GM12878 (cell line): ENCODE measurements around the gene SCRG1. TPM values are rescaled to one million over a fixed set of nuclear protein-coding genes. Genes with fewer than 3 reads are reported as not detected.

Experiments
- ATAC-seq: fragments of 200-7000 bp; cut with Tn5 transposase; 3 replicates; pipeline ENCODE4 v1.9.1; 2020; ENCODE audit warnings: mild to moderate bottlenecking, moderate library complexity
- BruUV-seq: library from RNA; stranded (reverse); fragments of 400-500 nt; replicated peaks from 2 replicates; lab custom pipeline; 2021; lab: Mats Ljungman, UMichigan
- CTCF ChIA-PET: fragments of 300-600 bp; sonication (Branson Sonifier 250); formaldehyde crosslinking; extraction: SDS; loops from one replicate; lab custom pipeline; 2021; ENCODE audit warnings: inconsistent platforms; lab: Yijun Ruan, JAX
- POLR2A ChIA-PET: fragments of 350-600 bp; formaldehyde crosslinking; extraction: SDS; loops from one replicate; lab custom pipeline; 2021; ENCODE audit warnings: inconsistent platforms; lab: Charles Lee
- RAD21 ChIA-PET: fragments of 300-600 bp; sonication (Branson Sonifier 250); formaldehyde crosslinking; loops from one replicate; lab custom pipeline; 2023; ENCODE audit warnings: antibody characterized with exemption; ENCODE audit not compliant: unreplicated experiment; lab: Charles Lee
- SMC1A ChIA-PET: fragments of 300-600 bp; sonication (Branson Sonifier 250); formaldehyde crosslinking; loops from one replicate; lab custom pipeline; 2023; ENCODE audit not compliant: unreplicated experiment, uncharacterized antibody; lab: Charles Lee
- DNase-seq: peaks from one replicate; pipeline ENCODE4 v3.0.0-alpha.2; 2011; ENCODE audit warnings: low read depth, low spot score
- FAIRE-seq: peaks from 3 replicates; lab custom pipeline; 2011; peaks lifted over from hg19 to GRCh38; lab: Jason Lieb, UNC
- H2AFZ ChIP-seq: 2 replicates; pipeline ENCODE4 v1.6.0; 2011; ENCODE audit warnings: low read depth, low read length, control low read depth; ENCODE audit not compliant: control insufficient read depth
- H3K27ac ChIP-seq: 2 replicates; pipeline ENCODE4 v1.5.1; 2011; ENCODE audit warnings: control low read depth; ENCODE audit not compliant: control insufficient read depth, insufficient read depth
- H3K27me3 ChIP-seq, 2 experiments: replicated peaks in 1 of 2; 2 replicates each; pipeline versions ENCODE4 v1.6.0 to v1.6.1; 2011; ENCODE audit warnings: low read length in 1 of 2; ENCODE audit not compliant: control insufficient read depth in 2 of 2, insufficient read depth in 2 of 2
- H3K36me3 ChIP-seq, 2 experiments: 2 replicates each; pipeline ENCODE4 v1.5.1; 2011; ENCODE audit warnings: low read length in 1 of 2; ENCODE audit not compliant: control insufficient read depth in 2 of 2, insufficient read depth in 2 of 2
- H3K4me1 ChIP-seq: 2 replicates; pipeline ENCODE4 v1.6.1; 2011; ENCODE audit warnings: mild to moderate bottlenecking, low read length, moderate library complexity, mixed read lengths; ENCODE audit not compliant: control insufficient read depth, insufficient read depth
- H3K4me2 ChIP-seq: 2 replicates; pipeline ENCODE4 v1.6.0; 2011; ENCODE audit warnings: control low read depth; ENCODE audit not compliant: control insufficient read depth, insufficient read depth
- H3K4me3 ChIP-seq: fragments of 200-600 bp; sonication (generic); 2 replicates; pipeline ENCODE4 v1.5.1; 2016
- H3K79me2 ChIP-seq: 2 replicates; pipeline ENCODE4 v1.6.0; 2011; ENCODE audit warnings: low read length; ENCODE audit not compliant: control insufficient read depth, insufficient read depth
- H3K9ac ChIP-seq: 2 replicates; pipeline ENCODE4 v1.8.0; 2011; ENCODE audit warnings: low read length, control low read depth, mixed read lengths; ENCODE audit not compliant: control insufficient read depth, insufficient read depth
- H3K9me3 ChIP-seq: replicated peaks from 3 replicates; pipeline ENCODE4 v1.5.1; 2011; ENCODE audit warnings: mild to moderate bottlenecking, low read length; ENCODE audit not compliant: control insufficient read depth, insufficient read depth
- H4K20me1 ChIP-seq: 2 replicates; pipeline ENCODE4 v1.6.0; 2011; ENCODE audit not compliant: control insufficient read depth, insufficient read depth
- ATF7 ChIP-seq: fragments of 450-650 bp; IDR thresholded peaks from 2 replicates; pipeline ENCODE4 v1.6.1; 2016; ENCODE audit warnings: low read depth, mild to moderate bottlenecking
- BRCA1 ChIP-seq: IDR thresholded peaks from 2 replicates; pipeline ENCODE4 v1.6.1; 2011; ENCODE audit warnings: low read depth, low read length, improper control_type of control experiment
- EP300 ChIP-seq, 2 experiments: fragments of 150-350 bp in 1 of 2; IDR thresholded peaks; 2 replicates each; pipeline ENCODE4 v1.6.1; 2011 to 2012; ENCODE audit warnings: low read depth in 2 of 2, low read length in 2 of 2, borderline replicate concordance in 1 of 2, improper control_type of control experiment in 1 of 2, inconsistent platforms in 1 of 2; ENCODE audit not compliant: control insufficient read depth in 1 of 2
- FOXM1 ChIP-seq: IDR thresholded peaks from 2 replicates; pipeline ENCODE4 v1.6.1; 2012; ENCODE audit warnings: low read depth, mild to moderate bottlenecking, inconsistent platforms, low read length, moderate library complexity
- HDGF ChIP-seq: fragments of 450-650 bp; IDR thresholded peaks from 2 replicates; pipeline ENCODE4 v1.6.1; 2016; ENCODE audit warnings: antibody characterized with exemption
- IRF4 ChIP-seq: IDR thresholded peaks from 2 replicates; pipeline ENCODE4 v1.6.1; 2011; ENCODE audit warnings: low read depth, low read length
- POLR2AphosphoS5 ChIP-seq: IDR thresholded peaks from 2 replicates; pipeline ENCODE4 v1.6.1; 2011; ENCODE audit warnings: mild to moderate bottlenecking, low read length, inconsistent platforms
- RFX5 ChIP-seq: IDR thresholded peaks from 2 replicates; pipeline ENCODE4 v1.6.1; 2011; ENCODE audit warnings: low read depth, low read length, improper control_type of control experiment
- RUNX3 ChIP-seq: IDR thresholded peaks from 2 replicates; pipeline ENCODE4 v1.6.1; 2012; ENCODE audit warnings: low read length, inconsistent platforms
- SMARCA5 ChIP-seq: fragments of 450-650 bp; IDR thresholded peaks from 2 replicates; pipeline ENCODE4 v1.6.1; 2017; ENCODE audit warnings: mild to moderate bottlenecking
- in situ Hi-C: fragments of 300-500 bp; cut with MboI; formaldehyde crosslinking; loops from 9 replicates; pipeline ENCODE4 v1.14.3; 2018; ENCODE audit warnings: mixed read lengths
- intact Hi-C: fragments of 100-400 bp; cut with micrococcal nuclease; formaldehyde crosslinking; loops from one replicate; pipeline ENCODE4 v1.14.2; 2022; ENCODE audit not compliant: unreplicated experiment
- polyA plus RNA-seq, 11 experiments: library from polyadenylated mRNA; depleted of rRNA in 4 of 11; unstranded in 6 of 11; stranded (reverse) in 5 of 11; fragments of >200 nt; fragmentation: Nextera tagmentation in 4 of 11; fragmentation: Illumina TruSeq in 1 of 11; extraction: Ambion mirVana in 4 of 11; extraction: Trizol in 1 of 11; gene quantifications; 1 replicate in 1 of 11; 2 replicates in 10 of 11; pipeline versions ENCODE4 v1.2.1 to v1.2.3, GENCODE V29; 2011 to 2016; ENCODE audit warnings: inconsistent platforms in 2 of 11, missing spikeins in 2 of 11, low read depth in 1 of 11
- total RNA-seq, 4 experiments: library from RNA; depleted of rRNA in 3 of 4; stranded (reverse); fragments of >200 nt in 3 of 4; fragmentation: Illumina TruSeq in 1 of 4; extraction: Trizol in 1 of 4; gene quantifications; 2 replicates each; pipeline versions ENCODE4 v1.2.1 to v1.2.3, GENCODE V29; 2013 to 2021
- TF ChIP-seq, protein P1 (sequence below): fragments of 450-650 bp; IDR thresholded peaks from 2 replicates; pipeline ENCODE4 v1.6.1; 2017; ENCODE audit warnings: borderline replicate concordance
- TF ChIP-seq, protein P2 (sequence below): fragments of 450-650 bp; IDR thresholded peaks from 2 replicates; pipeline ENCODE4 v1.6.1; 2016; ENCODE audit warnings: mild to moderate bottlenecking
- TF ChIP-seq, protein P3 (sequence below): IDR thresholded peaks from 2 replicates; pipeline ENCODE4 v1.6.1; 2012; ENCODE audit warnings: low read length, inconsistent platforms
- TF ChIP-seq, protein P4 (sequence below): fragments of 450-650 bp; IDR thresholded peaks from 2 replicates; pipeline ENCODE4 v1.6.1; 2017; ENCODE audit warnings: mild to moderate bottlenecking, low read depth, inconsistent platforms; ENCODE audit not compliant: poor library complexity, severe bottlenecking

The SCRG1 gene
- total and polyA plus RNA-seq, 10 of the 15 experiments (the other 5 are each of a cell fraction or from before 2014, with no cell fraction given), result 0.02 to 0.58 (median 0.54) TPM; not detected in 7

DNA sequence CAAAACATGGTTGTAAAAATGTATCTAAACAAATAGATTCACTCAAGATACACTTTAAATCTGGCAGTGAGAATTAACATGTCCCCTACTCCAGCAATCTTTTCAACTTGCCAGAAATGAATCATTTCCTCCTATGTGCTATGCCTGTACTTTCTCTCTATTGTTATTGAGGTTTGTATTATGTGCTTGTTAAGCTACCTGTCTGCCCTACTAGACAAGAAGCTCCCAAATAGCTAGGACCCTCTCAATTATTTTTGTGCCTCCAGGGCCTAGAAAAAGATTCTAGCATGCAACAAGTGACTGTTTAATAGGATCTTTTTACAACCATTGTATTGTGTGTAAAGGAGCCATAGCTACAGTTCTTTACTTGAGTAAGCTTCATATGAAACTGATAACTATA lies 31.6 kb downstream of the SCRG1 start:
- Histone ChIP-seq H3K27ac (peak overlapping the region; percentile 47), H3K9me3 (no peaks in the 10 kb centered on the region), H3K4me1 (peaks cover 8% of the 10 kb centered on the region), H3K4me3 (peak overlapping the region; percentile 66), H3K9ac (peak overlapping the region; percentile 56), H2AFZ (peak overlapping the region; percentile 48), H3K27me3 (no peaks in the 10 kb centered on the region), H3K4me2 (peak overlapping the region; percentile 85), H3K36me3 (no peaks in the 10 kb centered on the region), H4K20me1 (no peaks in the 10 kb centered on the region), H3K79me2 (peaks cover 44% of the 10 kb centered on the region)
- intact Hi-C loops (loop anchor here (5.0 kb wide), 1 partner anchor 200 kb away; the partner anchor contains the start of gene GALNT7), in situ Hi-C loops (loop anchor here (5.0 kb wide), 1 partner anchor 35 kb away; the partner anchor contains the start of gene HMGB2)
- BruUV-seq, result no TSS peak
- RAD21 ChIA-PET, result interaction anchor here (0.8 to 9.0 kb wide), 9 partner anchors 17 to 199 kb away, joined by 3 to 145 read pairs (median 4); partner anchors contain the start of genes GALNT7 and HMGB2
- peak; percentile 6; the same call in 2 of the 3 replicates for ATAC-seq
- POLR2A ChIA-PET, result interaction anchor here (0.9 to 14.6 kb wide), 5 partner anchors 16 to 199 kb away, joined by 3 to 472 read pairs (median 4); partner anchors contain the start of gene HMGB2
- SMC1A ChIA-PET, result interaction anchor here (0.9 to 13.8 kb wide), 11 partner anchors 9 to 354 kb away, joined by 3 to 232 read pairs (median 5); partner anchors contain the start of gene HMGB2
- FAIRE-seq, result no peak
- CTCF ChIA-PET, result interaction anchor here (0.7 to 3.5 kb wide), 10 partner anchors 26 to 112 kb away, joined by 3 to 19 read pairs (median 4); partner anchors contain the start of gene HMGB2
- no peak for DNase-seq
- TF ChIP-seq RFX5 (no peak), BRCA1 (no peak), ATF7 (peak; percentile 29; the same call in 1 of the 2 replicates), POLR2AphosphoS5 (no peak), HDGF (no peak), FOXM1 (no peak), EP300 (IDR thresholded peaks at IDR 0.05; ENCODE audit: borderline replicate concordance in 1 of 2, control insufficient read depth in 1 of 2, low read depth in 2 of 2, low read length in 2 of 2) (peak in 1 of 2 experiments; percentile 46; a peak in 1 of 4 replicates), RUNX3 (peak; percentile 50; the same call in 1 of the 2 replicates), SMARCA5 (0 out of 2 replicates have a peak, but pooled peaks have one; percentile 49), IRF4 (peak; percentile 80; the same call in 1 of the 2 replicates)
- TF ChIP-seq, protein P1, sequence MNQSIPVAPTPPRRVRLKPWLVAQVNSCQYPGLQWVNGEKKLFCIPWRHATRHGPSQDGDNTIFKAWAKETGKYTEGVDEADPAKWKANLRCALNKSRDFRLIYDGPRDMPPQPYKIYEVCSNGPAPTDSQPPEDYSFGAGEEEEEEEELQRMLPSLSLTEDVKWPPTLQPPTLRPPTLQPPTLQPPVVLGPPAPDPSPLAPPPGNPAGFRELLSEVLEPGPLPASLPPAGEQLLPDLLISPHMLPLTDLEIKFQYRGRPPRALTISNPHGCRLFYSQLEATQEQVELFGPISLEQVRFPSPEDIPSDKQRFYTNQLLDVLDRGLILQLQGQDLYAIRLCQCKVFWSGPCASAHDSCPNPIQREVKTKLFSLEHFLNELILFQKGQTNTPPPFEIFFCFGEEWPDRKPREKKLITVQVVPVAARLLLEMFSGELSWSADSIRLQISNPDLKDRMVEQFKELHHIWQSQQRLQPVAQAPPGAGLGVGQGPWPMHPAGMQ, result no peak
- TF ChIP-seq, protein P2, sequence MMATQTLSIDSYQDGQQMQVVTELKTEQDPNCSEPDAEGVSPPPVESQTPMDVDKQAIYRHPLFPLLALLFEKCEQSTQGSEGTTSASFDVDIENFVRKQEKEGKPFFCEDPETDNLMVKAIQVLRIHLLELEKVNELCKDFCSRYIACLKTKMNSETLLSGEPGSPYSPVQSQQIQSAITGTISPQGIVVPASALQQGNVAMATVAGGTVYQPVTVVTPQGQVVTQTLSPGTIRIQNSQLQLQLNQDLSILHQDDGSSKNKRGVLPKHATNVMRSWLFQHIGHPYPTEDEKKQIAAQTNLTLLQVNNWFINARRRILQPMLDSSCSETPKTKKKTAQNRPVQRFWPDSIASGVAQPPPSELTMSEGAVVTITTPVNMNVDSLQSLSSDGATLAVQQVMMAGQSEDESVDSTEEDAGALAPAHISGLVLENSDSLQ, result no peak
- TF ChIP-seq, protein P3, sequence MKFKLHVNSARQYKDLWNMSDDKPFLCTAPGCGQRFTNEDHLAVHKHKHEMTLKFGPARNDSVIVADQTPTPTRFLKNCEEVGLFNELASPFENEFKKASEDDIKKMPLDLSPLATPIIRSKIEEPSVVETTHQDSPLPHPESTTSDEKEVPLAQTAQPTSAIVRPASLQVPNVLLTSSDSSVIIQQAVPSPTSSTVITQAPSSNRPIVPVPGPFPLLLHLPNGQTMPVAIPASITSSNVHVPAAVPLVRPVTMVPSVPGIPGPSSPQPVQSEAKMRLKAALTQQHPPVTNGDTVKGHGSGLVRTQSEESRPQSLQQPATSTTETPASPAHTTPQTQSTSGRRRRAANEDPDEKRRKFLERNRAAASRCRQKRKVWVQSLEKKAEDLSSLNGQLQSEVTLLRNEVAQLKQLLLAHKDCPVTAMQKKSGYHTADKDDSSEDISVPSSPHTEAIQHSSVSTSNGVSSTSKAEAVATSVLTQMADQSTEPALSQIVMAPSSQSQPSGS, result peak; percentile 37; the same call in 1 of the 2 replicates
- TF ChIP-seq, protein P4, sequence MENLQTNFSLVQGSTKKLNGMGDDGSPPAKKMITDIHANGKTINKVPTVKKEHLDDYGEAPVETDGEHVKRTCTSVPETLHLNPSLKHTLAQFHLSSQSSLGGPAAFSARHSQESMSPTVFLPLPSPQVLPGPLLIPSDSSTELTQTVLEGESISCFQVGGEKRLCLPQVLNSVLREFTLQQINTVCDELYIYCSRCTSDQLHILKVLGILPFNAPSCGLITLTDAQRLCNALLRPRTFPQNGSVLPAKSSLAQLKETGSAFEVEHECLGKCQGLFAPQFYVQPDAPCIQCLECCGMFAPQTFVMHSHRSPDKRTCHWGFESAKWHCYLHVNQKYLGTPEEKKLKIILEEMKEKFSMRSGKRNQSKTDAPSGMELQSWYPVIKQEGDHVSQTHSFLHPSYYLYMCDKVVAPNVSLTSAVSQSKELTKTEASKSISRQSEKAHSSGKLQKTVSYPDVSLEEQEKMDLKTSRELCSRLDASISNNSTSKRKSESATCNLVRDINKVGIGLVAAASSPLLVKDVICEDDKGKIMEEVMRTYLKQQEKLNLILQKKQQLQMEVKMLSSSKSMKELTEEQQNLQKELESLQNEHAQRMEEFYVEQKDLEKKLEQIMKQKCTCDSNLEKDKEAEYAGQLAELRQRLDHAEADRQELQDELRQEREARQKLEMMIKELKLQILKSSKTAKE, result peak; percentile 40
